Measurements from ENCODE around the gene DNAI2. TPM values are rescaled to one million over a fixed set of nuclear protein-coding genes. Genes with fewer than 3 reads are reported as not detected.

DNAI2 gene
- total and polyA plus RNA-seq, 8 donors: 0.11 to 0.77 TPM; not detected in 6

DNA sequence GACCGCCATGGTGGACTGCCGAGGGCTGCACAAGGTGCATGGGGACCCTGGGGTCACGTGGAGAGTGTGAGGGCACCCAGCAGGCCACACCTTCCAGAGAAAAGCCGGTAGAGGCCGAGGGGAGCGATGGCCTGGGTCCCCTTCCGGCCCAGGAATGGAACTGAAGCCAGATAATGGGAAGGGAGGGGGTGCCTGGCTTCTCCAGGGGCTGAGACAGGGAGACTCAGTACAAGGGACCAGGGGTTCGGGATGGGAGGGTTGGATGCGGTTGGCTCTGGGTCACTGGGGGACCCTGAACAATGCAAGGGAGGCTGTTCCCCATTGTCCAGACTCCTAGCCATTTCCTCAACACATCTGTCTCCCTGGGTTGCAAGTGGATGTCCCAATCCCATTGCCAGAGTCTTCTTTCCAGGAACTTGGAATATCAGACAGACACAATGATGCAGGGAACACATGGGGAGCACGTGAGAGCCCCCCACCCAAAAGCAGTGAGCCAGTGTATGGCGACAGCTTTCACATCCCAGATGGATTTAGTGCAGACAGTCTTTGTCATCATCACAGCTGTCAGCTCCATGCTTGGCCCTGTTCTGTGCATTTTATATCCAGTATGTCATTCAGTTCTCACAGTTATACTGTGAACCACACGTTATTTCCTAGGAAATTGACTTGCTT lies 23.6 kb upstream of the DNAI2 start:
- FAIRE-seq (no peak), ATAC-seq (no peak), DNase-seq (no peak)
- Histone ChIP-seq H3K27me3 (no peaks in the 10 kb centered on the region), H3K36me3 (no peaks in the 10 kb centered on the region), H3K4me1 (no peaks in the 10 kb centered on the region), H3K4me3 (no peak overlapping the region), H3K9me3 (no peaks in the 10 kb centered on the region), H3K27ac (no peak overlapping the region)
- intact Hi-C loops (cut with DNase I): no loop called here
- TF ChIP-seq, protein P1, sequence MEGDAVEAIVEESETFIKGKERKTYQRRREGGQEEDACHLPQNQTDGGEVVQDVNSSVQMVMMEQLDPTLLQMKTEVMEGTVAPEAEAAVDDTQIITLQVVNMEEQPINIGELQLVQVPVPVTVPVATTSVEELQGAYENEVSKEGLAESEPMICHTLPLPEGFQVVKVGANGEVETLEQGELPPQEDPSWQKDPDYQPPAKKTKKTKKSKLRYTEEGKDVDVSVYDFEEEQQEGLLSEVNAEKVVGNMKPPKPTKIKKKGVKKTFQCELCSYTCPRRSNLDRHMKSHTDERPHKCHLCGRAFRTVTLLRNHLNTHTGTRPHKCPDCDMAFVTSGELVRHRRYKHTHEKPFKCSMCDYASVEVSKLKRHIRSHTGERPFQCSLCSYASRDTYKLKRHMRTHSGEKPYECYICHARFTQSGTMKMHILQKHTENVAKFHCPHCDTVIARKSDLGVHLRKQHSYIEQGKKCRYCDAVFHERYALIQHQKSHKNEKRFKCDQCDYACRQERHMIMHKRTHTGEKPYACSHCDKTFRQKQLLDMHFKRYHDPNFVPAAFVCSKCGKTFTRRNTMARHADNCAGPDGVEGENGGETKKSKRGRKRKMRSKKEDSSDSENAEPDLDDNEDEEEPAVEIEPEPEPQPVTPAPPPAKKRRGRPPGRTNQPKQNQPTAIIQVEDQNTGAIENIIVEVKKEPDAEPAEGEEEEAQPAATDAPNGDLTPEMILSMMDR (IDR thresholded peaks at IDR 0.05): no peak
- WGBS, 2 donors: 69 to 79% methylated on average over 11 to 12 of the region's 12 CpGs

DNA sequence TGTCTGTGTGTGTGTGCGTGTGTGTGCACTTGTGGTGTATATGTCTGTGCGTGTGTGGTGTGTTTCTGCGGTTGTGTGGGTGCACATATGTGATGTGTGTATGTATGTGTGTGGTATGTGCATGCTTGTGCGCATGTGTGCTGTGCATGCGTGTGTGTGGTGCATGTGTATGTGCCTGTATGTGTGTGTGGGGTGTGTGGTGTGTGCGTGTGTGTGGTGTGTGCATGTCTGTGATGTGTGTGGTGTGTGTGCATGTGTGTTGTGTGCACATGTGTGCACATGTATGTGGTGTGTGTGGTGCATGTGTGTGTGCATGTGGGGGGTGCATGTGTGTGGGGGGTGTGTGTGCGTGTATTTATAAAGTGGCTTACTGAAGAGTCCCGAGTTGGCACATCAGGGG lies 23.0 kb upstream of the DNAI2 start:
- no peak for ATAC-seq
- FAIRE-seq: no peak
- H3K9me3 ChIP-seq: no peaks in the 10 kb centered on the region
- DNase-seq: no peak
- no peak overlapping the region for H3K27ac ChIP-seq
- H3K27me3 ChIP-seq: no peaks in the 10 kb centered on the region
- TF ChIP-seq, protein P1 (IDR thresholded peaks at IDR 0.05): no peak
- H3K36me3 ChIP-seq: no peaks in the 10 kb centered on the region
- H3K4me3 ChIP-seq: no peak overlapping the region
- intact Hi-C loops (cut with DNase I): no loop called here
- WGBS, 2 donors: 82 to 86% methylated on average over 8 of the region's 8 CpGs
- no peaks in the 10 kb centered on the region for H3K4me1 ChIP-seq

DNA sequence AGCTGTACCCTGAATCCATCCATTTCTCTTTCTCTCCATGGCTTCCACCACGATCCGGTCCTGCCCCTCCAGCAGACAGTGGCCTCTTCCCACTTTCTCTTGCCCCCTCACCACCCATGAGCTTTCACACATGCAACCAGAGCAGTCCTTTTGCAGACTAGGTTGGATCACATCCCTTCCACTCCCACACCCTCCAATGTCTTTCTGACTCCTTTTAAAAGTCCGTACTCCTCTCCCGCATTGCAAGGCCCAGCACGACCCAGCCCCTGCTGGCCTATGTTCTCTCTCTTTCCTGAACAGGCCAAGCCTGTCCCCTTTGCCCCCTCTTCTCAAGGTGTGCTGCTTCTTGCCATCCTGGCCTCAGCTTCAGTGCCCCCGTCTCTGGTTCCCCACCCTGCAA lies 22.5 kb upstream of the DNAI2 start:
- no peaks in the 10 kb centered on the region for H3K9me3 ChIP-seq
- H3K36me3 ChIP-seq: no peaks in the 10 kb centered on the region
- 88 to 95% methylated on average over 6 of the region's 6 CpGs for WGBS, 2 donors
- DNase-seq (no peak), ATAC-seq (no peak), FAIRE-seq (no peak)
- H3K27ac ChIP-seq: no peak overlapping the region
- intact Hi-C loops (cut with DNase I): no loop called here
- TF ChIP-seq, protein P1 (IDR thresholded peaks at IDR 0.05): no peak
- H3K4me3 ChIP-seq: no peak overlapping the region
- no peaks in the 10 kb centered on the region for H3K4me1 ChIP-seq
- no peaks in the 10 kb centered on the region for H3K27me3 ChIP-seq

DNA sequence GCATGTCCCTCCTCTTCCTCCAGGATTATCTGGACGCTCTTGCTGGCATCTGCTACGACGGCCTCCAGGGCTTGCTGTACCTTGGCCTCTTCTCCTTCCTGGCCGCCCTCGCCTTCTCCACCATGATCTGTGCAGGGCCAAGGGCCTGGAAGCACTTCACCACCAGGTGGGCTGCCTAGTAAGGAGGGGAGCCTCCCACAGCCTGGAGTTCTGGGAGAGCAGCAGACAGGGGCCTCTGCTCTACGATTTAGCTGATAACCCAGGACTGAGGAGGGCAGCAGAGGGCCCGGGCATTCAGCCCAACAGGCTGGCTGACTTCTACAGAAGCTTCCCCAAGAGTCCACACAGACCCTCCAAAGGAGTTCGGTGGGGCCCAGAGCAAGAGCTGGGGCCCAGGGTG lies 21.8 kb upstream of the DNAI2 start:
- Histone ChIP-seq H3K36me3 (no peaks in the 10 kb centered on the region), H3K4me1 (no peaks in the 10 kb centered on the region), H3K9me3 (no peaks in the 10 kb centered on the region), H3K27ac (no peak overlapping the region), H3K27me3 (no peaks in the 10 kb centered on the region), H3K4me3 (no peak overlapping the region)
- intact Hi-C loops (cut with DNase I): no loop called here
- FAIRE-seq: no peak
- DNase-seq: no peak
- ATAC-seq: no peak
- 79 to 83% methylated on average over 8 of the region's 8 CpGs for WGBS, 2 donors
- TF ChIP-seq, protein P1 (IDR thresholded peaks at IDR 0.05): no peak

DNA sequence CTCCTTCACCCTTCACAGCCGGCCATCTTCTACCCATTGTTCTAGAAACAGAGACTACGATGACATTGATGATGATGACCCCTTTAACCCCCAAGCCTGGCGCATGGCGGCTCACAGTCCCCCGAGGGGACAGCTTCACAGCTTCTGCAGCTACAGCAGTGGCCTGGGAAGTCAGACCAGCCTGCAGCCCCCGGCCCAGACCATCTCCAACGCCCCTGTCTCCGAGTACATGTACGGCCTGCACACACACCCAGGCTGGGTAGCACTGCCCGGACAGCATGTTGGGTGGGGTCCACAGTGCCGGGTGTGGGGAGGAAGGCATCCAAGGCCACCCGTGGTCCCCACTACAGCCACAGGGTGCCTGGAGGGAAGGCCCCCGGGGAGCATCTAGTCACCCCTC lies 21.0 kb upstream of the DNAI2 start:
- 86 to 88% methylated on average over 13 of the region's 13 CpGs for WGBS, 2 donors

More for the DNA sequence above, 21.0 kb upstream of the DNAI2 start:
- no peak for FAIRE-seq
- no peak for ATAC-seq
- Histone ChIP-seq H3K27ac (no peak overlapping the region), H3K36me3 (no peaks in the 10 kb centered on the region), H3K9me3 (no peaks in the 10 kb centered on the region), H3K4me1 (no peaks in the 10 kb centered on the region), H3K27me3 (no peaks in the 10 kb centered on the region), H3K4me3 (no peak overlapping the region)
- intact Hi-C loops (cut with DNase I): no loop called here
- TF ChIP-seq, protein P1 (IDR thresholded peaks at IDR 0.05): no peak
- DNase-seq: no peak
